GM12878 (cell line): ENCODE data around the gene ARHGEF10L. TPM values are rescaled to one million over a fixed set of nuclear protein-coding genes. Genes with fewer than 3 reads are reported as not detected.

Experiments used
- ATAC-seq: fragments of 200-7000 bp; cut with Tn5 transposase; 3 replicates; pipeline ENCODE4 v1.9.1; 2020; ENCODE audit warnings: mild to moderate bottlenecking, moderate library complexity
- BruUV-seq: library from RNA; stranded (reverse); fragments of 400-500 nt; replicated peaks from 2 replicates; lab custom pipeline; 2021; lab: Mats Ljungman, UMichigan
- CTCF ChIA-PET: fragments of 300-600 bp; sonication (Branson Sonifier 250); formaldehyde crosslinking; extraction: SDS; loops from one replicate; lab custom pipeline; 2021; ENCODE audit warnings: inconsistent platforms; lab: Yijun Ruan, JAX
- POLR2A ChIA-PET: fragments of 350-600 bp; formaldehyde crosslinking; extraction: SDS; loops from one replicate; lab custom pipeline; 2021; ENCODE audit warnings: inconsistent platforms; lab: Charles Lee
- RAD21 ChIA-PET: fragments of 300-600 bp; sonication (Branson Sonifier 250); formaldehyde crosslinking; loops from one replicate; lab custom pipeline; 2023; ENCODE audit warnings: antibody characterized with exemption; ENCODE audit not compliant: unreplicated experiment; lab: Charles Lee
- SMC1A ChIA-PET: fragments of 300-600 bp; sonication (Branson Sonifier 250); formaldehyde crosslinking; loops from one replicate; lab custom pipeline; 2023; ENCODE audit not compliant: unreplicated experiment, uncharacterized antibody; lab: Charles Lee
- DNase-seq: peaks from one replicate; pipeline ENCODE4 v3.0.0-alpha.2; 2011; ENCODE audit warnings: low read depth, low spot score
- FAIRE-seq: peaks from 3 replicates; lab custom pipeline; 2011; peaks lifted over from hg19 to GRCh38; lab: Jason Lieb, UNC
- H2AFZ ChIP-seq: 2 replicates; pipeline ENCODE4 v1.6.0; 2011; ENCODE audit warnings: low read depth, low read length, control low read depth; ENCODE audit not compliant: control insufficient read depth
- H3K27ac ChIP-seq: 2 replicates; pipeline ENCODE4 v1.5.1; 2011; ENCODE audit warnings: control low read depth; ENCODE audit not compliant: control insufficient read depth, insufficient read depth
- H3K27me3 ChIP-seq, 2 experiments: replicated peaks in 1 of 2; 2 replicates each; pipeline versions ENCODE4 v1.6.0 to v1.6.1; 2011; ENCODE audit warnings: low read length in 1 of 2; ENCODE audit not compliant: control insufficient read depth in 2 of 2, insufficient read depth in 2 of 2
- H3K36me3 ChIP-seq, 2 experiments: 2 replicates each; pipeline ENCODE4 v1.5.1; 2011; ENCODE audit warnings: low read length in 1 of 2; ENCODE audit not compliant: control insufficient read depth in 2 of 2, insufficient read depth in 2 of 2
- H3K4me1 ChIP-seq: 2 replicates; pipeline ENCODE4 v1.6.1; 2011; ENCODE audit warnings: mild to moderate bottlenecking, low read length, moderate library complexity, mixed read lengths; ENCODE audit not compliant: control insufficient read depth, insufficient read depth
- H3K4me2 ChIP-seq: 2 replicates; pipeline ENCODE4 v1.6.0; 2011; ENCODE audit warnings: control low read depth; ENCODE audit not compliant: control insufficient read depth, insufficient read depth
- H3K4me3 ChIP-seq: fragments of 200-600 bp; sonication (generic); 2 replicates; pipeline ENCODE4 v1.5.1; 2016
- H3K79me2 ChIP-seq: 2 replicates; pipeline ENCODE4 v1.6.0; 2011; ENCODE audit warnings: low read length; ENCODE audit not compliant: control insufficient read depth, insufficient read depth
- H3K9ac ChIP-seq: 2 replicates; pipeline ENCODE4 v1.8.0; 2011; ENCODE audit warnings: low read length, control low read depth, mixed read lengths; ENCODE audit not compliant: control insufficient read depth, insufficient read depth
- H3K9me3 ChIP-seq: replicated peaks from 3 replicates; pipeline ENCODE4 v1.5.1; 2011; ENCODE audit warnings: mild to moderate bottlenecking, low read length; ENCODE audit not compliant: control insufficient read depth, insufficient read depth
- H4K20me1 ChIP-seq: 2 replicates; pipeline ENCODE4 v1.6.0; 2011; ENCODE audit not compliant: control insufficient read depth, insufficient read depth
- FOXK2 ChIP-seq: fragments of 450-650 bp; IDR thresholded peaks from 2 replicates; pipeline ENCODE4 v1.6.1; 2017; ENCODE audit warnings: mild to moderate bottlenecking, moderate library complexity
- MAX ChIP-seq: IDR thresholded peaks from 2 replicates; pipeline ENCODE4 v1.6.1; 2012; ENCODE audit warnings: low read depth, low read length, improper control_type of control experiment
- MXI1 ChIP-seq: fragments of 150-350 bp; IDR thresholded peaks from 2 replicates; pipeline ENCODE4 v1.6.1; 2011; ENCODE audit warnings: low read depth, mild to moderate bottlenecking, inconsistent platforms, low read length, improper control_type of control experiment
- NR2C1 ChIP-seq: fragments of 450-650 bp; IDR thresholded peaks from 2 replicates; pipeline ENCODE4 v1.6.1; 2017; ENCODE audit warnings: antibody characterized with exemption, mild to moderate bottlenecking, moderate library complexity
- POU2F2 ChIP-seq: IDR thresholded peaks from 3 replicates; pipeline ENCODE4 v1.6.1; 2011; ENCODE audit warnings: low read depth, mild to moderate bottlenecking, low read length, borderline replicate concordance
- STAT1 ChIP-seq: fragments of 450-650 bp; conservative IDR thresholded peaks from 2 replicates; pipeline ENCODE4 v1.6.1; 2014; ENCODE audit warnings: antibody characterized with exemption, mild to moderate bottlenecking
- TBL1XR1 ChIP-seq: IDR thresholded peaks from 2 replicates; pipeline ENCODE4 v1.6.1; 2012; ENCODE audit warnings: low read depth, low read length, improper control_type of control experiment
- WRNIP1 ChIP-seq: IDR thresholded peaks from 2 replicates; pipeline ENCODE4 v1.6.1; 2011; ENCODE audit warnings: low read depth, low read length, improper control_type of control experiment, borderline replicate concordance
- ZBTB33 ChIP-seq: fragments of 450-650 bp; IDR thresholded peaks from 2 replicates; pipeline ENCODE4 v1.6.1; 2017; ENCODE audit warnings: mild to moderate bottlenecking
- WGBS: methylation state at CpG from one replicate; pipeline ENCODE4 v1.1.6; 2016; ENCODE audit warnings: low lambda C conversion rate; ENCODE audit not compliant: insufficient replicate concordance, insufficient coverage; ENCODE audit errors: missing lambda C conversion rate; 5-methylcytosine and 5-hydroxymethylcytosine counted together
- in situ Hi-C: fragments of 300-500 bp; cut with MboI; formaldehyde crosslinking; loops from 9 replicates; pipeline ENCODE4 v1.14.3; 2018; ENCODE audit warnings: mixed read lengths
- intact Hi-C: fragments of 100-400 bp; cut with micrococcal nuclease; formaldehyde crosslinking; loops from one replicate; pipeline ENCODE4 v1.14.2; 2022; ENCODE audit not compliant: unreplicated experiment
- polyA plus RNA-seq, 11 experiments: library from polyadenylated mRNA; depleted of rRNA in 4 of 11; unstranded in 6 of 11; stranded (reverse) in 5 of 11; fragments of >200 nt; fragmentation: Nextera tagmentation in 4 of 11; fragmentation: Illumina TruSeq in 1 of 11; extraction: Ambion mirVana in 4 of 11; extraction: Trizol in 1 of 11; gene quantifications; 1 replicate in 1 of 11; 2 replicates in 10 of 11; pipeline versions ENCODE4 v1.2.1 to v1.2.3, GENCODE V29; 2011 to 2016; ENCODE audit warnings: inconsistent platforms in 2 of 11, missing spikeins in 2 of 11, low read depth in 1 of 11
- total RNA-seq, 4 experiments: library from RNA; depleted of rRNA in 3 of 4; stranded (reverse); fragments of >200 nt in 3 of 4; fragmentation: Illumina TruSeq in 1 of 4; extraction: Trizol in 1 of 4; gene quantifications; 2 replicates each; pipeline versions ENCODE4 v1.2.1 to v1.2.3, GENCODE V29; 2013 to 2021

The ARHGEF10L gene
- total and polyA plus RNA-seq, 10 of the 15 experiments (the other 5 are each of a cell fraction or from before 2014, with no cell fraction given) = 0.05 to 0.94 (median 0.28) TPM; not detected in 2

- Histone ChIP-seq H4K20me1 (no peaks in the 10 kb centered on the region), H3K9ac (no peak overlapping the region), H3K4me2 (no peak overlapping the region), H3K4me3 (no peak overlapping the region), H3K9me3 (no peaks in the 10 kb centered on the region), H3K27ac (no peak overlapping the region), H2AFZ (no peak overlapping the region), H3K36me3 (no peaks in the 10 kb centered on the region), H3K79me2 (no peaks in the 10 kb centered on the region), H3K4me1 (peaks cover 3% of the 10 kb centered on the region; the same call in 1 of the 2 replicates), H3K27me3 (no peaks in the 10 kb centered on the region; a peak in 1 of 4 replicates)
- FAIRE-seq = no peak
- 31% methylated on average over 12 of the region's 12 CpGs for WGBS
- ChIA-PET SMC1A (no interaction called here), POLR2A (no interaction called here), RAD21 (no interaction called here), CTCF (no interaction called here)
- ATAC-seq = no peak
- no peak for TF ChIP-seq TBL1XR1
- TF ChIP-seq WRNIP1 = no peak
- no peak for TF ChIP-seq POU2F2
- no peak for TF ChIP-seq FOXK2
- no peak for TF ChIP-seq NR2C1
- TF ChIP-seq MAX = no peak
- no peak for TF ChIP-seq STAT1
- no peak for TF ChIP-seq ZBTB33
- no peak for TF ChIP-seq MXI1
- DNase-seq = no peak
- no TSS peak for BruUV-seq
- intact Hi-C loops = no loop called here
- in situ Hi-C loops = no loop called here
Measured at GRCh38 chr1:17632541-17633184, 93.2 kb downstream of the ARHGEF10L start.
